H9 (cell line): ENCODE data around the gene PEA15. TPM values are rescaled to one million over a fixed set of nuclear protein-coding genes. Genes with fewer than 3 reads are reported as not detected.

Experiments used
- DNase-seq: peaks from one replicate; pipeline ENCODE4 v3.0.0-alpha.2; 2017
- H2AFZ ChIP-seq: one replicate; pipeline ENCODE4 v1.6.1; 2013; ENCODE audit warnings: mild to moderate bottlenecking, low read length, control low read depth, moderate library complexity
- H2AK5ac ChIP-seq: 2 replicates; pipeline ENCODE4 v1.6.1; 2013; ENCODE audit warnings: low read length, control low read depth, mixed read lengths; ENCODE audit not compliant: insufficient read length
- H2BK120ac ChIP-seq: one replicate; pipeline ENCODE4 v1.6.1; 2013; ENCODE audit warnings: low read depth, mild to moderate bottlenecking, low read length, control low read depth, inconsistent platforms; ENCODE audit not compliant: poor library complexity, severe bottlenecking
- H2BK12ac ChIP-seq: 2 replicates; pipeline ENCODE4 v1.6.1; 2013; ENCODE audit warnings: low read length, control low read depth, mixed read lengths, low read depth; ENCODE audit not compliant: insufficient read length
- H2BK15ac ChIP-seq: 2 replicates; pipeline ENCODE4 v1.6.1; 2013; ENCODE audit warnings: low read depth, low read length, control low read depth
- H2BK20ac ChIP-seq: one replicate; pipeline ENCODE4 v1.6.1; 2013; ENCODE audit warnings: low read depth, mild to moderate bottlenecking, low read length, control low read depth, inconsistent platforms; ENCODE audit not compliant: poor library complexity, severe bottlenecking
- H2BK5ac ChIP-seq: 2 replicates; pipeline ENCODE4 v1.6.1; 2013; ENCODE audit warnings: low read length, control low read depth, mixed read lengths; ENCODE audit not compliant: insufficient read length
- H3K14ac ChIP-seq: 2 replicates; pipeline ENCODE4 v1.6.1; 2013; ENCODE audit warnings: low read length, control low read depth; ENCODE audit not compliant: insufficient read depth
- H3K18ac ChIP-seq: 2 replicates; pipeline ENCODE4 v1.6.1; 2013; ENCODE audit warnings: low read depth, mild to moderate bottlenecking, mixed read lengths, low read length, control low read depth; ENCODE audit not compliant: insufficient read length
- H3K23ac ChIP-seq: 2 replicates; pipeline ENCODE4 v1.6.1; 2013; ENCODE audit warnings: low read length, control low read depth, mixed read lengths, low read depth; ENCODE audit not compliant: insufficient read length
- H3K23me2 ChIP-seq: 2 replicates; pipeline ENCODE4 v1.6.1; 2013; ENCODE audit warnings: low read depth, mild to moderate bottlenecking, mixed read lengths, low read length, control low read depth; ENCODE audit not compliant: insufficient read length, poor library complexity, severe bottlenecking
- H3K27ac ChIP-seq: 2 replicates; pipeline ENCODE4 v1.5.1; 2013; ENCODE audit warnings: low read length, control low read depth, mixed read lengths, low read depth; ENCODE audit not compliant: insufficient read length
- H3K27me3 ChIP-seq: 2 replicates; pipeline ENCODE4 v1.6.1; 2013; ENCODE audit warnings: low read length, control low read depth, inconsistent platforms; ENCODE audit not compliant: insufficient read depth
- H3K4ac ChIP-seq: 2 replicates; pipeline ENCODE4 v1.6.1; 2013; ENCODE audit warnings: low read depth, mild to moderate bottlenecking, control low read depth, inconsistent platforms, low read length, moderate library complexity
- H3K4me1 ChIP-seq: 2 replicates; pipeline ENCODE4 v1.6.1; 2013; ENCODE audit warnings: low read length, control low read depth, inconsistent platforms; ENCODE audit not compliant: insufficient read depth
- H3K4me2 ChIP-seq: 2 replicates; pipeline ENCODE4 v1.6.1; 2013; ENCODE audit warnings: low read length, control low read depth, mixed read lengths; ENCODE audit not compliant: insufficient read length, insufficient read depth
- H3K56ac ChIP-seq: 2 replicates; pipeline ENCODE4 v1.6.1; 2013; ENCODE audit warnings: low read depth, mild to moderate bottlenecking, mixed read lengths, low read length, control low read depth; ENCODE audit not compliant: insufficient read length
- H3K79me1 ChIP-seq: 2 replicates; pipeline ENCODE4 v1.6.1; 2013; ENCODE audit warnings: low read depth, mild to moderate bottlenecking, moderate library complexity, low read length, control low read depth, inconsistent platforms; ENCODE audit not compliant: insufficient read depth, poor library complexity, severe bottlenecking
- H3K79me2 ChIP-seq: 2 replicates; pipeline ENCODE4 v1.6.1; 2013; ENCODE audit warnings: low read length, control low read depth, inconsistent platforms; ENCODE audit not compliant: insufficient read depth
- H3K9ac ChIP-seq: 2 replicates; pipeline ENCODE4 v1.6.1; 2013; ENCODE audit warnings: low read length, control low read depth, mixed read lengths; ENCODE audit not compliant: insufficient read length; ENCODE audit errors: extremely low read depth
- H3K9me3 ChIP-seq: one replicate; pipeline ENCODE4 v1.6.1; 2013; ENCODE audit warnings: low read depth, low read length, inconsistent platforms; ENCODE audit not compliant: control insufficient read depth
- H3T11ph ChIP-seq: one replicate; pipeline ENCODE4 v1.6.1; 2013; ENCODE audit warnings: mild to moderate bottlenecking, low read length, control low read depth, inconsistent platforms
- H4K20me1 ChIP-seq: one replicate; pipeline ENCODE4 v1.6.1; 2013; ENCODE audit not compliant: control insufficient read depth, insufficient read length, insufficient read depth
- H4K5ac ChIP-seq: 2 replicates; pipeline ENCODE4 v1.6.1; 2013; ENCODE audit warnings: low read depth, mild to moderate bottlenecking, mixed read lengths, low read length, control low read depth; ENCODE audit not compliant: insufficient read length
- H4K8ac ChIP-seq: replicated peaks from 2 replicates; pipeline ENCODE4 v1.6.1; 2013; ENCODE audit warnings: low read length, control low read depth, mixed read lengths, low read depth; ENCODE audit not compliant: insufficient read length
- H4K91ac ChIP-seq: 2 replicates; pipeline ENCODE4 v1.6.1; 2013; ENCODE audit warnings: low read depth, mild to moderate bottlenecking, moderate library complexity, mixed read lengths, low read length, control low read depth; ENCODE audit not compliant: insufficient read length
- H3K27ac Mint-ChIP-seq, 3 experiments: 2 replicates in 2 of 3; 3 replicates in 1 of 3; pipeline ENCODE4 v1.8.0; 2020 to 2021; ENCODE audit warnings: mixed read lengths in 3 of 3, mild to moderate bottlenecking in 1 of 3, moderate library complexity in 1 of 3
- H3K27me3 Mint-ChIP-seq: 2 replicates; pipeline ENCODE4 v1.8.0; 2021; ENCODE audit warnings: low read depth, mild to moderate bottlenecking, moderate library complexity, mixed read lengths
- H3K36me3 Mint-ChIP-seq, 3 experiments: 2 replicates in 2 of 3; 3 replicates in 1 of 3; pipeline ENCODE4 v1.8.0; 2020 to 2021; ENCODE audit warnings: low read depth in 3 of 3, mixed read lengths in 3 of 3; ENCODE audit not compliant: insufficient read depth in 1 of 3
- H3K4me1 Mint-ChIP-seq, 2 experiments: 2 replicates each; pipeline ENCODE4 v1.8.0; 2020; ENCODE audit warnings: mixed read lengths in 2 of 2
- H3K4me3 Mint-ChIP-seq, 2 experiments: 2 replicates in 1 of 2; 3 replicates in 1 of 2; pipeline ENCODE4 v1.8.0; 2020 to 2021; ENCODE audit warnings: mild to moderate bottlenecking in 2 of 2, mixed read lengths in 2 of 2, moderate library complexity in 1 of 2
- H3K9me3 Mint-ChIP-seq, 2 experiments: 2 replicates in 1 of 2; 3 replicates in 1 of 2; pipeline ENCODE4 v1.8.0; 2020; ENCODE audit warnings: mild to moderate bottlenecking in 2 of 2, mixed read lengths in 2 of 2, moderate library complexity in 1 of 2
- WGBS: extraction: QIAGEN DNeasy Blood & Tissue Kit; methylation state at CpG from one replicate; pipeline ENCODE4 v1.1.7; 2013; ENCODE audit warnings: missing lambda C conversion rate, low lambda C conversion rate, mixed read lengths; ENCODE audit not compliant: insufficient read length; ENCODE audit errors: extremely low coverage; 5-methylcytosine and 5-hydroxymethylcytosine counted together
- total RNA-seq: library from RNA; stranded (reverse); gene quantifications from 2 replicates; pipeline ENCODE4 v1.2.1, GENCODE V29; 2021
- TF ChIP-seq, protein P1 (sequence below): fragments of 200-600 bp; sonication (generic); conservative IDR thresholded peaks from 3 replicates; pipeline ENCODE4 v1.8.0; 2021; ENCODE audit warnings: antibody characterized with exemption, mild to moderate bottlenecking

The PEA15 gene
- total RNA-seq, 1 experiment from 2014 or later: 82.1 TPM

DNA sequence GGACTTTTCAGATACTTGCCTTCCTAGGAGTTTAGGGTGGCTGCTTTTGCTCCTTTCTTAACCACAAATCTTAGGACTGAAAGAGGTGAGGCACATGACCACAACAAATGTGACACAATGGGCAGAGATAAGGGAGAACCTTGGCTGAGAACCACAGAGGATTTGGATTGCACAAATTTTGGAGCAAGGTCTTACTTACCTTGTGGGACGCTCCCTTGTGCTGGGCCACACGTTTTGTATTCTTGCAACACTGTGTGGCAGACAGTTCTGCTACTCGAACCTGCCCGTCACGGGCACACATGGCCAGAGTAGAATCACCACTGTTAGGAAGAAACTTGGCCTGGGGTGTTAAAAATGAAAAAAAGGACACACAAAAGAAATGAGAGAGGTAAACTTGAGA lies 33.2 kb downstream of the PEA15 start:
- Histone ChIP-seq H2BK5ac (no peak overlapping the region), H3K27ac (no peak overlapping the region), H2BK20ac (no peak overlapping the region), H3K23ac (no peak overlapping the region), H3T11ph (no peak overlapping the region), H3K27me3 (no peaks in the 10 kb centered on the region), H3K18ac (no peak overlapping the region), H3K79me1 (no peaks in the 10 kb centered on the region), H2BK12ac (no peak overlapping the region), H4K20me1 (no peaks in the 10 kb centered on the region), H3K9ac (no peak overlapping the region), H3K79me2 (no peaks in the 10 kb centered on the region), H3K23me2 (no peaks in the 10 kb centered on the region), H3K9me3 (no peaks in the 10 kb centered on the region), H3K4me2 (no peak overlapping the region), H3K4me1 (no peaks in the 10 kb centered on the region), H4K91ac (no peak overlapping the region), H4K8ac (no peak overlapping the region), H2AFZ (no peak overlapping the region), H4K5ac (no peak overlapping the region), H3K4ac (no peak overlapping the region), H2BK15ac (no peak overlapping the region), H3K56ac (no peak overlapping the region), H2BK120ac (no peak overlapping the region), H3K14ac (no peak overlapping the region), H2AK5ac (no peak overlapping the region)
- no peak for DNase-seq
- no CpG with 5 or more reads among the region's 5 CpGs for WGBS
- no peak overlapping the region for H3K27ac Mint-ChIP-seq
- peaks cover 15 to 78% (median 62%) of the 10 kb centered on the region in 3 experiments; a peak in 6 of 7 replicates for H3K36me3 Mint-ChIP-seq
- no peak overlapping the region for H3K4me3 Mint-ChIP-seq
- peaks cover 4% of the 10 kb centered on the region in 2 experiments; a peak in 2 of 4 replicates for H3K4me1 Mint-ChIP-seq
- H3K9me3 Mint-ChIP-seq: no peaks in the 10 kb centered on the region; a peak in 1 of 5 replicates
- TF ChIP-seq, protein P1, sequence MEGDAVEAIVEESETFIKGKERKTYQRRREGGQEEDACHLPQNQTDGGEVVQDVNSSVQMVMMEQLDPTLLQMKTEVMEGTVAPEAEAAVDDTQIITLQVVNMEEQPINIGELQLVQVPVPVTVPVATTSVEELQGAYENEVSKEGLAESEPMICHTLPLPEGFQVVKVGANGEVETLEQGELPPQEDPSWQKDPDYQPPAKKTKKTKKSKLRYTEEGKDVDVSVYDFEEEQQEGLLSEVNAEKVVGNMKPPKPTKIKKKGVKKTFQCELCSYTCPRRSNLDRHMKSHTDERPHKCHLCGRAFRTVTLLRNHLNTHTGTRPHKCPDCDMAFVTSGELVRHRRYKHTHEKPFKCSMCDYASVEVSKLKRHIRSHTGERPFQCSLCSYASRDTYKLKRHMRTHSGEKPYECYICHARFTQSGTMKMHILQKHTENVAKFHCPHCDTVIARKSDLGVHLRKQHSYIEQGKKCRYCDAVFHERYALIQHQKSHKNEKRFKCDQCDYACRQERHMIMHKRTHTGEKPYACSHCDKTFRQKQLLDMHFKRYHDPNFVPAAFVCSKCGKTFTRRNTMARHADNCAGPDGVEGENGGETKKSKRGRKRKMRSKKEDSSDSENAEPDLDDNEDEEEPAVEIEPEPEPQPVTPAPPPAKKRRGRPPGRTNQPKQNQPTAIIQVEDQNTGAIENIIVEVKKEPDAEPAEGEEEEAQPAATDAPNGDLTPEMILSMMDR: no peak
- no peaks in the 10 kb centered on the region for H3K27me3 Mint-ChIP-seq
